RWPE2 (cell line): ENCODE measurements around the gene ACOX1.
A peak's percentile ranks its signal among the peaks of the same experiment; 100 is the strongest.

Experiments used
- ATAC-seq: fragments of 200-7000 bp; cut with Tn5 transposase; 3 replicates; pipeline ENCODE4 v1.9.1; 2021; ENCODE audit warnings: low read depth
- DNase-seq: peaks from one replicate; pipeline ENCODE4 v3.0.0-alpha.2; 2020; ENCODE audit warnings: low spot score
- H3K27ac ChIP-seq: fragments of 450-650 bp; 2 replicates; pipeline ENCODE4 v1.5.1; 2017; ENCODE audit warnings: mild to moderate bottlenecking; ENCODE audit not compliant: poor library complexity, severe bottlenecking
- H3K27me3 ChIP-seq: fragments of 250-450 bp; sonication (Bioruptor Pico); 2 replicates; pipeline ENCODE4 v1.5.1; 2021; ENCODE audit warnings: mild to moderate bottlenecking, moderate library complexity; ENCODE audit not compliant: insufficient read depth, poor library complexity, severe bottlenecking
- H3K36me3 ChIP-seq: fragments of 250-450 bp; sonication (Bioruptor Pico); 2 replicates; pipeline ENCODE4 v1.5.1; 2020; ENCODE audit warnings: low read depth, mild to moderate bottlenecking, moderate library complexity
- H3K4me1 ChIP-seq: fragments of 250-450 bp; sonication (Bioruptor Pico); 2 replicates; pipeline ENCODE4 v1.5.1; 2021; ENCODE audit warnings: mild to moderate bottlenecking, moderate library complexity; ENCODE audit not compliant: insufficient read depth, poor library complexity, severe bottlenecking
- H3K4me3 ChIP-seq: fragments of 250-450 bp; sonication (Bioruptor Pico); 2 replicates; pipeline ENCODE4 v1.5.1; 2021; ENCODE audit warnings: mild to moderate bottlenecking, moderate library complexity; ENCODE audit not compliant: severe bottlenecking
- H3K9me3 ChIP-seq: fragments of 250-450 bp; sonication (Bioruptor Pico); 2 replicates; pipeline ENCODE4 v1.5.1; 2021; ENCODE audit warnings: mild to moderate bottlenecking, moderate library complexity; ENCODE audit not compliant: severe bottlenecking
- TF ChIP-seq, protein P1 (sequence below): fragments of 450-650 bp; IDR thresholded peaks from one replicate; pipeline ENCODE4 v1.5.1; 2017; ENCODE audit warnings: mild to moderate bottlenecking, moderate library complexity; ENCODE audit not compliant: poor library complexity, severe bottlenecking

The ACOX1 gene

DNA sequence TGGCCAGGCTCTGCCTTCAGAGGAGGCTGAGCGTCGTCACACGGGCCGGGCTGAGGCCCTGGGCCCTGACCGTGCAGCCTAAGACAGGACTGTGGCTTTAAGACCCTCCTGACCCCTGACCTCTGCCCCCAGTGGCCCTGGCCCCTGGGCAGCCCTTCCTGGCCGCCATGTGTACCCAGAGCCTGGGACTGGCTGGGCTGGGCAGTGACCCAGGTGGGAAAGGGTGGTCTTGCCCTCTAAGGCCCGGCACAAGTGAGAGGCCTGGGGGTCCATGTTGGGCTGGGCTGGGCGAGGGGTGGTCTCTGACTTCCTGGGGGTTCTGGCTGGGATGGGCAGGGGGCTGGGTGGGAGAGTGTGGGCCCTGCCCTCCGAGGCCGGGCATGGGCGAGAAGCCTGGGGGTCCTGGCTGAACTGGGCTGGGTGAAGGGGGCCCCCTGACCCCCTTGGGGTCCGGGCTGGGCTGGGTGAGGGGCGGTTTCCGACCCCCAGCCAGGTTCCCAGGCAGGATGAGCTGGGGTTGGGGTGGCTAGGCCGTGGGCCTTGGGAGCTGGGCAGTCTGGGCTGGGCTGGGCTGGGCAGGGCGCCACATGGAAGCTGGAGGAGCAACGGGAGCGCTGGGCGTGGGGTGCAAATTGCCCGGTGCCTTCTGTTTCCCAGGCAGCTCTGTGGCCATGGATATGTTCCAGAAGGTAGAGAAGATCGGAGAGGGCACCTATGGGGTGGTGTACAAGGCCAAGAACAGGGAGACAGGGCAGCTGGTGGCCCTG is 22.0 kb upstream of the ACOX1 start, which contains the start of gene CDK3:
Gene CDK3 (plus strand): TSS at position 101 of the 767 bp plus-strand sequence. CDS start 571 bp downstream, at position 672.
- Histone ChIP-seq H3K27ac (no peak within 1 kb of the TSS), H3K27me3 (no peaks in the 10 kb centered on the region), H3K4me1 (peaks cover 9% of the 10 kb centered on the region), H3K4me3 (no peak within 1 kb of the TSS), H3K9me3 (no peaks in the 10 kb centered on the region), H3K36me3 (0 out of 2 replicates have a peak, but pooled peaks cover 3% of the 10 kb centered on the region)
- DNase-seq (no peak), ATAC-seq (no peak)
- TF ChIP-seq, protein P1, sequence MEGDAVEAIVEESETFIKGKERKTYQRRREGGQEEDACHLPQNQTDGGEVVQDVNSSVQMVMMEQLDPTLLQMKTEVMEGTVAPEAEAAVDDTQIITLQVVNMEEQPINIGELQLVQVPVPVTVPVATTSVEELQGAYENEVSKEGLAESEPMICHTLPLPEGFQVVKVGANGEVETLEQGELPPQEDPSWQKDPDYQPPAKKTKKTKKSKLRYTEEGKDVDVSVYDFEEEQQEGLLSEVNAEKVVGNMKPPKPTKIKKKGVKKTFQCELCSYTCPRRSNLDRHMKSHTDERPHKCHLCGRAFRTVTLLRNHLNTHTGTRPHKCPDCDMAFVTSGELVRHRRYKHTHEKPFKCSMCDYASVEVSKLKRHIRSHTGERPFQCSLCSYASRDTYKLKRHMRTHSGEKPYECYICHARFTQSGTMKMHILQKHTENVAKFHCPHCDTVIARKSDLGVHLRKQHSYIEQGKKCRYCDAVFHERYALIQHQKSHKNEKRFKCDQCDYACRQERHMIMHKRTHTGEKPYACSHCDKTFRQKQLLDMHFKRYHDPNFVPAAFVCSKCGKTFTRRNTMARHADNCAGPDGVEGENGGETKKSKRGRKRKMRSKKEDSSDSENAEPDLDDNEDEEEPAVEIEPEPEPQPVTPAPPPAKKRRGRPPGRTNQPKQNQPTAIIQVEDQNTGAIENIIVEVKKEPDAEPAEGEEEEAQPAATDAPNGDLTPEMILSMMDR, result peak; percentile 29

DNA sequence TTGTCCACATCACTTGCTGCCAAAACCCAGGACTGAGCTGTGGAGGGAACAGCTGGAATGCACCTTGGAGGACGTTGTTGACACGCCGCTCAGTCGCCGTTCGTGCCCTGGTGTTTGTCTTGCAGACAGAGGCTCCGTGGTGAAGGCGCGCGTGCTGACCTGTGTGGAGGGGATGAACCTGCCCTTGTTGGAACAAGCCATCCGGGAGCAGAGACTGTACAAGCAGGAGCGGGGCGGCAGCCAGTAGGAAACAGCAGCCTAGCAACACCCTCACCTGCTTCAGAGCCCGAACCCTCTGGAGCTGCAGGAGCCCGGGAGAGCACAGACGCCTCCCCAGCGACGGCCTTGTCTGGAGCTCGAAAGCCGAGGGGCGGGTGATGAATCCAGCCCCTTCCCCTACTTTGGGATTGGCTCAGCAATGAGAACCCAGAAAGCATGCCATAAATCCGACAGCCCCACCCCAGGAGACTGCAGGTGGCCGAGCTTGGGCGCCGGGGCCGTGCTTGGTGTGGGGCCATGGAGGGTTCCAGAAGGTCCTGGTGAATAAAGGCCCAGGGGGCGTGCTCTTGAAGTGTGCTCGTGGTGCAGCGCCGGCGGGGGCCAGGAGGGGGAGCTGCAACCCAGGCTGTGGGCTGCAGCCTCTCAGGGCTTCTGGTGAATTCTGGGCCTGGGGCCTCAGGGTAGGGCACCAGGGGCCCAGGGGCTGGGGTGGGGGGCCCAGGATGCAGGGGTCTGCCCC is 21.2 kb upstream of the ACOX1 start:
- DNase-seq (no peak), ATAC-seq (no peak)
- Histone ChIP-seq H3K9me3 (no peaks in the 10 kb centered on the region), H3K4me3 (no peak overlapping the region), H3K27ac (no peak overlapping the region), H3K36me3 (0 out of 2 replicates have a peak, but pooled peaks cover under 1% of the 10 kb centered on the region), H3K27me3 (no peaks in the 10 kb centered on the region), H3K4me1 (peaks cover 9% of the 10 kb centered on the region)
- TF ChIP-seq, protein P1, result peak; percentile 61

DNA sequence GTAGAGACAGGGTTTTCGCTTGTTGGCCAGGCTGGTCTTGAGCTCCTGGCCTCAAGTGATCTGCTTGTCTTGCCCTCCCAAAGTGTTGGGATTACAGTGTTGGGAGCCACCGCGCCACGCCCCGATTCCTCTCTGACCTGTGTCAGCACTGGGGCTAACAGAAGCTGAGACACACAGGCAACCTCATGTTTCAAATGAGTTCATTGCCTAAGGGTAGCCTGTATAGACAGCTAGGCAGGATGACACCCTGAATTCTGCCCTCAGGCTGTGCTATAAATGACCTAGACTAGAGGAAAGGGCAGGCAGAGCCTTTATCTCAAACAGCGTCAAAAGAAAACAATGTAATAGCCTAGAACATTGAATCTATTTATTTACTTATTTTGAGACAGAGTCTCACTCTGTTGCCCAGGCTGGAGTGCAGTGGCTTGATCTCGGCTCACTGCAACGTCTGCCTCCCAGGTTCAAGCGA is 19.4 kb upstream of the ACOX1 start:
- Histone ChIP-seq H3K36me3 (peaks cover 5% of the 10 kb centered on the region; the same call in 1 of the 2 replicates), H3K9me3 (no peaks in the 10 kb centered on the region), H3K4me1 (peaks cover 9% of the 10 kb centered on the region), H3K4me3 (no peak overlapping the region), H3K27ac (no peak overlapping the region), H3K27me3 (no peaks in the 10 kb centered on the region)
- ATAC-seq, result no peak
- TF ChIP-seq, protein P1, result no peak
- no peak for DNase-seq

DNA sequence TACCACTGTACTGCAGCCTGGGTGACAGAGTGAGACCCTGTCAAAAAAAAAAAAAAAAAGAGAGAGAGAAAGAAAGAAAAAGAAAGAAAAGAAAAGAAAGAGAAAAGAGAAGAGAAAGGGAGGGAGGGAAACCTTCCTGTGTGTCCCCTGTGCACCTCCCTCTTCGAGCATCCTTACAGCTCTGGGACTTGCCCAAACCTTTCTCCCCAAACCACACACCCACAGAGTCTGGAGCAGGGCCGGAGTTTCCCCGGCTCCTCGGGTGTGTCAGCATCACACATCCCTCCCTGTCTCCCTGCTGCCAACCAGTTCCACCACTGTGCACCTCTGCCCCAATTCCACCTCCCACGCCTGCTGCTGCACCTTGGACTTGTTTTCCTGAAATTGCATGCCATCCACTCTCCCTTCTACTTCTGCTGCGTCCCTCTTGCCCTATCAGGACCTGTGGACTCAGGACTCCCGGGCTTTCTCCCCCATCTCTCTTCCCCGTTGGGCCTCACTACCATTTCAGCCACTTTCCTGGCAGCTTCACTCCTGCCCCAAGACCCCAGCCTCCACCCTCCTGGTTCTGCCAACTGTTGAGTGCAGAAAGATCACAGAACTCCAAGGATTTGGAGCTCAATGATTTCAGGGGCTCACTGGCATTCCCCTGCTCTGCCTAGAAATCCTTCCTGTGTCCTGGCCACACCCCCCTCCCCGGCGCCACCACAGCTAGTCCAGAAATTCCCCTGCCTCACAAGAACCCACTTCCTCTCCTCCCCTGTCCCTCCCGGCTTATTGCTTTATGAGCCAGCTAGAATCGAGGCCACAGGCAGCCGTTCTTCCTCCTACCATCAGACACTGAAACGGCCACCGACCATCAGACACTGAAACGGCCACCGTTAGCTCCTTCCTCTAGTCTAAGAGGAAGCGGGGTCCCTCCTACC is 18.0 kb upstream of the ACOX1 start:
- H3K9me3 ChIP-seq, result no peaks in the 10 kb centered on the region
- ATAC-seq (peak; percentile 74), DNase-seq (no peak)
- H3K36me3 ChIP-seq, result peaks cover 5% of the 10 kb centered on the region; the same call in 1 of the 2 replicates
- peaks cover 9% of the 10 kb centered on the region for H3K4me1 ChIP-seq
- no peak overlapping the region for H3K4me3 ChIP-seq
- H3K27me3 ChIP-seq, result no peaks in the 10 kb centered on the region
- no peak overlapping the region for H3K27ac ChIP-seq
- TF ChIP-seq, protein P1, result no peak
